Measurements from ENCODE around the gene TMEM178B.

GRCh38 chr7:141433698-141434097 is 359.8 kb downstream of the TMEM178B start:
- TF ChIP-seq CTCF (IDR thresholded peaks at IDR 0.05; ENCODE audit: low read depth, low read length, poor library complexity, severe bottlenecking) (no peak), EZH2phosphoT487 (IDR thresholded peaks at IDR 0.05; ENCODE audit: borderline replicate concordance, low read length) (no peak)

All from DOHH2 (cell line).